Adipocyte (in vitro differentiated cells): ENCODE measurements around the gene PARVB.

Source experiments
- DNase-seq: peaks from one replicate; pipeline ENCODE4 v3.0.0-alpha.2; 2015; ENCODE audit warnings: low read depth
- H3K27me3 ChIP-seq: replicated peaks from 2 replicates; pipeline ENCODE4 v1.7.0; 2013; ENCODE audit warnings: mild to moderate bottlenecking, low read length, moderate library complexity; ENCODE audit not compliant: control insufficient read depth, insufficient read depth
- H3K36me3 ChIP-seq: 2 replicates; pipeline ENCODE4 v1.7.0; 2013; ENCODE audit warnings: low read length, mild to moderate bottlenecking, moderate library complexity; ENCODE audit not compliant: control insufficient read depth, insufficient read depth, severe bottlenecking
- H3K4me1 ChIP-seq: 2 replicates; pipeline ENCODE4 v1.7.0; 2013; ENCODE audit warnings: mild to moderate bottlenecking, low read length, moderate library complexity; ENCODE audit not compliant: control insufficient read depth, insufficient read depth
- H3K4me3 ChIP-seq: 2 replicates; pipeline ENCODE4 v1.7.0; 2013; ENCODE audit warnings: mild to moderate bottlenecking, low read length, moderate library complexity
- H3K9ac ChIP-seq: 2 replicates; pipeline ENCODE4 v1.7.0; 2013; ENCODE audit warnings: mild to moderate bottlenecking, low read length, moderate library complexity
- H3K9me3 ChIP-seq: 2 replicates; pipeline ENCODE4 v1.7.0; 2013; ENCODE audit warnings: mild to moderate bottlenecking, low read length, moderate library complexity; ENCODE audit not compliant: control insufficient read depth

Gene PARVB

DNA sequence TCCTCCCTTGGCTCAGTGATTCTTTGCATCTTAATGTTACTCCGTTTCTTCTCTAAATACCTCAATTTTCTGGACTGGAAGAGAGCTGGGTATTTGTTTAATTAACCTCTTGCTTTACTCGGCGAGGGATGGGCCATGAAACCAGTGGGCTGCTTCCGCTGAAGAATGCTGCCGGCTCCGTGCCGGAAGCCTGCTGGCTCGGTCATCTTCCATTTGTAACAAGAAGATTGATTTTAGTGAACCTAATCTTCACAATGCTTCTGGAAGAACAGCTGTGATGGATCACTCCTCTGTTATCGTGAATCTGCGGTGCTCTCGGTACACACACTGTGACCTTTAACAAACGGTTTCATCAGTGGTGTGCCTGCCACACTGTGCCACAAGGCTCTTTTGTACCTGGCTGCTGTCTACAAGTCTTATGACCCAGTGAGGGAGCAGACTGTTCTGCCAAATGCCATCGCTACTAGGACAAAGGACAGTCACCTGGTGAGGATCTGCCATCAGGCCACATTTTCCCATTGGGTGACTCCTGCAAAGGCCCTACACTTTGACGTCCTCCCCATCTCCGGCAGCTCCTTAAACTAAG, 25.3 kb upstream of the PARVB start:
- peaks cover 60% of the 10 kb centered on the region for H3K36me3 ChIP-seq
- no peak overlapping the region for H3K4me3 ChIP-seq
- H3K9me3 ChIP-seq: no peaks in the 10 kb centered on the region
- no peaks in the 10 kb centered on the region for H3K27me3 ChIP-seq
- H3K4me1 ChIP-seq: peaks cover 4% of the 10 kb centered on the region
- DNase-seq: no peak
- H3K9ac ChIP-seq: no peak overlapping the region

DNA sequence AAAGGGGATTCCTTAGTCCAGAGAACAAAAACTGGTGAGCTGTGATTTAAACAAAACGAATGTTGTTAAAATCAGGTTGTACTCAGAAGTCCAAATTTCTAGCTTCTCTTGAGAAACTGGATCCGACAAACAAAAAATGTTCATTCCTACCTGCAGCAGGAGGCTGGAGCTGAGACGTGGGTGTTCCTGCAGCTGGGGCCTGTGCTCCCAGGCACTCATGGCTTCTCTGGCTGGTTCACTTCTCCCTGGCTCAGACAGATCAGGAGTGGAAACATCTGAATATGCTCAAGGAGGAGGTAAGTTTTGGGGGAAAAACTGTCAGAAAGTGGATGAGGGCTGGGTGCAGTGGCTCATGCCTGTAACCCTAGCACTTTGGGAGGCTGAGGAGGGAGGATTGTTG, 24.7 kb upstream of the PARVB start:
- no peak overlapping the region for H3K9ac ChIP-seq
- no peak for DNase-seq
- H3K9me3 ChIP-seq: no peaks in the 10 kb centered on the region
- H3K36me3 ChIP-seq: peaks cover 56% of the 10 kb centered on the region
- H3K27me3 ChIP-seq: no peaks in the 10 kb centered on the region
- no peaks in the 10 kb centered on the region for H3K4me1 ChIP-seq
- H3K4me3 ChIP-seq: no peak overlapping the region

DNA sequence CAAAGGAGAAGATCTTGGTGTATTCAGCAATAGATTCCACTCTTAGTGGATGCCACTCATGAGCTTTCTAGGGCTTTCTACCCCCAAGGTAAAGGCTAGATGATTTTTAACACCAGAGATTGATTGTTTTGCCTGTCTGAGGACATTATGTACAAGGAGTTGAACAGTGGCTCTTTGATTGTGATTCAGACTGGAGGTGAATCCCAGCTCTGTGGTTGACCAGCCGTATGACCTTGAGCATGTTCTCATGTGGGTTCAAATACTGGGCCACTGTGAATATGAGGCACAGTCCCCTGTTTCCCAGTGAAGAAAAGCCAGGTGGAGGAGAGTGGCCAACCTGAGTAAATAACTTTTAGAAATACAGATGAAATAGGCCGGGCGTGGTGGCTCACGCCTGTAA, 24.0 kb upstream of the PARVB start:
- no peaks in the 10 kb centered on the region for H3K9me3 ChIP-seq
- DNase-seq: no peak
- peaks cover 48% of the 10 kb centered on the region for H3K36me3 ChIP-seq
- H3K9ac ChIP-seq: no peak overlapping the region
- H3K4me3 ChIP-seq: no peak overlapping the region
- H3K4me1 ChIP-seq: no peaks in the 10 kb centered on the region
- no peaks in the 10 kb centered on the region for H3K27me3 ChIP-seq

DNA sequence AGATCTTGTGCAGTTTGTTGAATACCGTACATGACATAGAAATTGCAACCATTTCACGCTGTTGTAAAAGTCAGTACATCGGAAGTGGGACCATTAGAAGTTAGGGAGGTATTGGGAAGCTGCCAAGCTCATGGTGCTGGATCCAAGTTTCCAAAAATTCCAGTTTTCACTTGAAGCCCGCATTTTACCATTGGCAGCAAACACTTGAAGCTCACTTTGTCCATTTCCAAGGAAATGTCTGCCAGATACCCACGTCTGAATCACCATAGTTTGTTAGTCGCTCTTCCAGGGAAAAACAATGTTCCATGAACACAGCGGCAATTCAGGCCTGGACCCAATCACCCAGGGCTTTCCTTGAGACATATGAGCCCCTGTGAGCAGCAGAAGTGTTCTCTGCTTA, 22.6 kb upstream of the PARVB start:
- Histone ChIP-seq H3K9ac (no peak overlapping the region), H3K4me1 (no peaks in the 10 kb centered on the region), H3K36me3 (peaks cover 39% of the 10 kb centered on the region), H3K4me3 (no peak overlapping the region), H3K27me3 (no peaks in the 10 kb centered on the region), H3K9me3 (no peaks in the 10 kb centered on the region)
- DNase-seq: no peak

DNA sequence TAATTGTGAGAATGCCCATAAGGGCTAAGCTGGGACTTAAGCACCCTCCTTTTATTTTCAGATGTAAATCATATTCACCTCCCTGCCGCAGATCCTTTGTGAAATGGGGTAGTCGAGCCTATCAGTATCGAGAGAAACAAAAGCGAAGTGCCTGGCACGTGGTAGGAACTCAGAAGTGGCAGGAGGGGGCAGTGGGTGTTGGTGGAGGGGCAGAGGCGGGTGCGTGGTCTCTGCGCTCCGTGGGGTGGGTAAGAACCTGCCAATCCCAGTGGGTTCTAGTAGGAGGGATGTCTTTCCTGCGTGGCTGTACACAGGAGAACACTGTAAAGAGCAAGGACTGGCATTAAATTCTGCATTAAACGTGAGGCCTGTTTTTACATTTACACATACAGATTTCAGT, 21.8 kb upstream of the PARVB start:
- no peak overlapping the region for H3K9ac ChIP-seq
- peaks cover 31% of the 10 kb centered on the region for H3K36me3 ChIP-seq
- no peaks in the 10 kb centered on the region for H3K9me3 ChIP-seq
- H3K27me3 ChIP-seq: no peaks in the 10 kb centered on the region
- DNase-seq: no peak
- no peak overlapping the region for H3K4me3 ChIP-seq
- H3K4me1 ChIP-seq: no peaks in the 10 kb centered on the region

DNA sequence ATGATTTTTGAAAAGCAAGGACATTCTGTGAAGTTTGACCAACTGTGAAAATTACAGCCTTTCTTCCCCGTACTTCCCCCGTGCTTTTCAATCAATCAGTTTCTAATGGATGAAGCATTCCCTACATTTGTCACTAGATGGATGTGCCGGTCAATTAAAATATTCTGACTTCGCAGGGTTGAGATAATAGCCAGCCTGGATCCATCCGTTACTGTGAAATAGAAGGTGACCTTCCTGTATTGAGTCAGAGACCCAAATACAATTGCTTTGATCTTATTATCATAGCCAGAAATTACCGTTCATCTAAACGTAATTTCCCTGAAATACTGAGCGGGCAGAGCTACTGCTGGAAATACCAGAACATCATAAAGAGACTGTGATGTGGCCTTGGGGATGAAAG, 21.1 kb upstream of the PARVB start:
- Histone ChIP-seq H3K4me3 (no peak overlapping the region), H3K27me3 (no peaks in the 10 kb centered on the region), H3K9ac (no peak overlapping the region), H3K4me1 (no peaks in the 10 kb centered on the region), H3K9me3 (no peaks in the 10 kb centered on the region), H3K36me3 (peaks cover 25% of the 10 kb centered on the region)
- no peak for DNase-seq

DNA sequence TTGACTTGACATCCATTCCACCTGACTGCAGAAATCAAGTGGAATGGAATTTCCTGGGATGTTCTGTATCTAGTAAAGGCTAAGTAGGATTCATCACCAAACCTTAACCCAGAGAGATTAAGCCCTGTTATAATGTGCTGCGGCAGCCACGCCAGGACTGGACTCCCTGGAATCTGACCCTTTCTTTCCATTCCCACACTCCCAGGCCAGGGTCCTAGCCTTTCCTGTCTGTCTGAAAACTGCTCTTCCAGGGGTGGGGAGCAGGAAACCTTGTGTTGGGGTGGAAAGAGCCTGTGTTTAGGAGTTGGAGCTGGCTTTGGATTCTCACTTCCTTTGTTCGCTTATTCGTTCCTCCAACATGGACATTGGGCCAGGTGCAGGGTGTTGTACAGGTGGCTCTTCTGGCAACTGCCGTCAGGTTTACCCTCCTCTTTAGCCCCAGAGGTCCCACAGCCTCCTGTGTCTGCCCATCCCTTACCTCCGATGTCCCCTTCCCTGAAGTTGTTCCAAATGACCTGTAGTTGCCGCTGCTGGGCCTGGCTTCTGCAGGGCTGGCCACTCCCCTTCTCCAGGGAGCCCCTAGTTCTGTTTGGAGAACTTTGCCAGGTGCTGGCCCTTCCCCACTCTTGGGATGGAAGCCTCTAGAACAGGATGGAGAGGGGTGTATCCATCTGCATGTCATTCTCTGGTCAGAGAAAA, 20.5 kb upstream of the PARVB start:
- peaks cover 20% of the 10 kb centered on the region for H3K36me3 ChIP-seq
- H3K9me3 ChIP-seq: no peaks in the 10 kb centered on the region
- no peaks in the 10 kb centered on the region for H3K4me1 ChIP-seq
- H3K4me3 ChIP-seq: no peak overlapping the region
- no peaks in the 10 kb centered on the region for H3K27me3 ChIP-seq
- no peak for DNase-seq
- no peak overlapping the region for H3K9ac ChIP-seq

DNA sequence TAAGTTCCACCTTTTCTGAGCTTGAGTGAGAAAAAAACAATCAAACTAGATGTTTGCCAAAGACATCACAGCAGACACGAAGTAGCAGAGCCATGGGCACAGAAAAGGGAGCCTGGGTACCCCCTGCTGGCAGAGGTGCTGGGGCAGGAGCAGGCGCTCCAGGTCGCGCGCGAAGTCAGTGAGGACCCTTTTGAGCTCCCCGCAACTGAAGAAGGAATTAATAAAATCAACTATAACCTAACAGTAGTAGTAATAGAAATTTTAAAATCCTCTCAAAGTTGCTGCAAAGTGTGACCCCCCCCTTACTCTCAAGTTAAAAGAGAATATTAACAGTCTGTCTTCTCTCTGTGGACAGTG, 20.0 kb upstream of the PARVB start:
- Histone ChIP-seq H3K4me1 (no peaks in the 10 kb centered on the region), H3K36me3 (peaks cover 14% of the 10 kb centered on the region), H3K9ac (no peak overlapping the region), H3K4me3 (no peak overlapping the region), H3K9me3 (no peaks in the 10 kb centered on the region), H3K27me3 (no peaks in the 10 kb centered on the region)
- no peak for DNase-seq

DNA sequence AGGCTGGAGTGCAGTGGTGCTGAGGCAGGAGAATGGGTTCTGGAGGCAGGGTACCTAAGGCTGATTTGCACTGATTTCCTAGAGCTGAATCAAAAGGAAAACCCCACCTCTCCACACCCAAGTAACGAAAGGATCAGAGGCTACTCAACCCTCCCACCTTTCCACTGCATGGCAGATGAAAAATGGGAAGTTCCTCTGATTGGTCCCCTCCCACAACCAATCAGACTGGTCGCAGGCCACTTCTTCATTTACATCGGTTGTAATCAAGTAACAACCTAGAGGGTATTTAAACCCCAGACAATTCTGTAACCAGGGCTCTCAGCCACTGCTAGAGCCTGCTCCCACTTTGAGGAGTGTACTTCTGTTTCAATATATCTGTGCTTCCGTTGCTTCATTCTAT, 18.6 kb upstream of the PARVB start:
- no peak for DNase-seq
- no peak overlapping the region for H3K4me3 ChIP-seq
- no peak overlapping the region for H3K9ac ChIP-seq
- no peaks in the 10 kb centered on the region for H3K27me3 ChIP-seq
- peaks cover 6% of the 10 kb centered on the region for H3K4me1 ChIP-seq
- no peaks in the 10 kb centered on the region for H3K9me3 ChIP-seq
- peaks cover 8% of the 10 kb centered on the region for H3K36me3 ChIP-seq

DNA sequence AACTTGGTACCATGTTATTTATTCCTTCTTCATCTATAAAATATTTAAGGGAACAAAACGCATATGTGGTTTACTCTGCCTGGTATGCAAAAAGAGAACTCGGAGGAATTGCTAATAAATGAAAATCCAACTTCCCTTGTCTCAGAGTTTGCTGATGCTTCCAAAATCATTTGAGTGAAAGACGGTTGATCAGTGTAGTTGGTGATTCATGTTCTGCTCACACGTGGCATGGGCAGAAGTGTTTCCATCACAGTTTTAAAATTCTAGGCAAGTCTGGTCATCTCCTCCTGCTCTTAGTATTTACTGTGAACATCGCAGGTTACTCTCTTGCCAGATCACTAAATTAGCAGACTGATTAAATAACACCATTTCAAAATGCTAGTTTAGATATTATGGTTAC, 11.9 kb upstream of the PARVB start:
- H3K36me3 ChIP-seq: no peaks in the 10 kb centered on the region
- H3K4me3 ChIP-seq: no peak overlapping the region
- H3K9me3 ChIP-seq: no peaks in the 10 kb centered on the region
- H3K4me1 ChIP-seq: peaks cover 15% of the 10 kb centered on the region
- no peak overlapping the region for H3K9ac ChIP-seq
- no peaks in the 10 kb centered on the region for H3K27me3 ChIP-seq
- no peak for DNase-seq

DNA sequence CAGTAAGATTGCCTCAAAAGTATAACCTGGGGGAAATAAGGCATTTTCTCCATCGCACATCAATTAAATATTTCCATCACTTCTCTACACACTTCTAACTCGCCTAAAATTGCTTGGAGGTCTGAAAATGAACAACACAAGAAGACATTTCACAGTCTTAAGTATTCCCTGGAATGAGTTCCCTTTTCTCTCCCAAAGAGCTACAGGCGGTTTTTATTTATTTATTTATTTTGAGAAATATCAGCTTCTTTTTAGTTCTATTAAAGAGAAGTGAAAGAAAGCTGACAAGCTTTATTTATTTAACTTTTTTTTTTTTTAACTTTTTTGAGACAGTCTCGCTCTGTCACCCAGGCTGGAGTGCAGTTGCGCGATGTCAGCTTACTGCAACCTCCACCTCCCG, 11.5 kb upstream of the PARVB start:
- no peaks in the 10 kb centered on the region for H3K27me3 ChIP-seq
- no peaks in the 10 kb centered on the region for H3K9me3 ChIP-seq
- DNase-seq: no peak
- H3K4me3 ChIP-seq: no peak overlapping the region
- no peak overlapping the region for H3K9ac ChIP-seq
- H3K4me1 ChIP-seq: peaks cover 15% of the 10 kb centered on the region
- H3K36me3 ChIP-seq: no peaks in the 10 kb centered on the region

DNA sequence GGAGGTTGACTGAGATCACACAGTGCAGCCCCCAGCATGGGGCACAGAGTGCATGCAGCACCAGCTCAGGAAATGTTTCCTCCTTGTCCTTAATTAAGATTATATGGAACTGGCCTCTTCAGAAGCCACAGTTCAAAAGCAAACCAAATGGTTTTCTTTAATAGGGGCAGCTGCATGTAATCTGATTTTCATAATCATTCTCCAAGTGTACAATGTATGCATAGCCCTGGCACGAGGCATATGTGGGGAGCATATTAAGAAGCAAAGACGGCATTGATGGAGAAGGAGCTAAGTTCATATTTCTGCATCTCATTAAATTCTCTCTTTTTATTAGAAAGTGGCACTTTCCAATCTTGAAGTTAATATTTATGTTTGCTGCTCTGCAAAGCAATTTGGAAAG, 9.9 kb upstream of the PARVB start:
- Histone ChIP-seq H3K27me3 (no peaks in the 10 kb centered on the region), H3K9me3 (no peaks in the 10 kb centered on the region), H3K4me1 (peaks cover 15% of the 10 kb centered on the region), H3K9ac (no peak overlapping the region), H3K36me3 (no peaks in the 10 kb centered on the region), H3K4me3 (no peak overlapping the region)
- no peak for DNase-seq
